ENCODE data around the gene ELL2. TPM values are rescaled to one million over a fixed set of nuclear protein-coding genes. Genes with fewer than 3 reads are reported as not detected.

ELL2 gene
- total and polyA plus RNA-seq, 7 donors: 6.7 to 35.3 (median 26.6) TPM

GRCh38 chr5:95868136-95868535 is 93.5 kb downstream of the ELL2 start:
- intact Hi-C loops (cut with DNase I): no loop called here
- H3K4me3 ChIP-seq: no peak overlapping the region
- H3K9me3 ChIP-seq: no peaks in the 10 kb centered on the region
- no peak for TF ChIP-seq EP300 (IDR thresholded peaks at IDR 0.05)
- no peak for TF ChIP-seq POLR2A (IDR thresholded peaks at IDR 0.05)
- TF ChIP-seq POLR2AphosphoS5 (IDR thresholded peaks at IDR 0.05): no peak
- no peak for TF ChIP-seq CTCF (IDR thresholded peaks at IDR 0.05)
- WGBS, 2 donors: 98 to 99% methylated on average over 4 of the region's 4 CpGs
- DNase-seq: no peak
- H3K4me1 ChIP-seq: no peaks in the 10 kb centered on the region
- H3K27ac ChIP-seq: no peak overlapping the region
- H3K27me3 ChIP-seq: no peaks in the 10 kb centered on the region
- no peaks in the 10 kb centered on the region for H3K36me3 ChIP-seq

- H3K36me3 ChIP-seq: no peaks in the 10 kb centered on the region
- intact Hi-C loops (cut with DNase I): no loop called here
- peaks cover 0 to 10% (median 0%) of the 10 kb centered on the region in 4 donors for H3K4me1 ChIP-seq
- 55 to 89% methylated on average over 1 of the region's 1 CpG for WGBS, 2 donors
- peak overlapping the region in 1 of 4 donors; percentile 1 for H3K27ac ChIP-seq
- no peak for DNase-seq
- TF ChIP-seq POLR2AphosphoS5 (IDR thresholded peaks at IDR 0.05) (no peak), CTCF (IDR thresholded peaks at IDR 0.05) (no peak), POLR2A (IDR thresholded peaks at IDR 0.05) (no peak), EP300 (IDR thresholded peaks at IDR 0.05) (no peak)
- no peak overlapping the region for H3K4me3 ChIP-seq
- H3K27me3 ChIP-seq: no peaks in the 10 kb centered on the region
- H3K9me3 ChIP-seq: no peaks in the 10 kb centered on the region
Measured at GRCh38 chr5:95866435-95867040, 95.1 kb downstream of the ELL2 start.

GRCh38 chr5:95864944-95865504 is 96.6 kb downstream of the ELL2 start:
- intact Hi-C loops (cut with DNase I): no loop called here
- H3K9me3 ChIP-seq: no peaks in the 10 kb centered on the region
- H3K36me3 ChIP-seq: no peaks in the 10 kb centered on the region
- no peak overlapping the region for H3K4me3 ChIP-seq
- 16 to 72% methylated on average over 6 of the region's 6 CpGs for WGBS, 2 donors
- DNase-seq: no peak
- H3K27me3 ChIP-seq: no peaks in the 10 kb centered on the region
- TF ChIP-seq EP300 (IDR thresholded peaks at IDR 0.05): no peak
- no peak for TF ChIP-seq CTCF (IDR thresholded peaks at IDR 0.05)
- peaks cover 0 to 15% (median 0%) of the 10 kb centered on the region in 4 donors for H3K4me1 ChIP-seq
- no peak overlapping the region for H3K27ac ChIP-seq

GRCh38 chr5:95864456-95864855 is 97.2 kb downstream of the ELL2 start:
- no peak for TF ChIP-seq POLR2A (IDR thresholded peaks at IDR 0.05)
- TF ChIP-seq POLR2AphosphoS5 (IDR thresholded peaks at IDR 0.05): no peak
- no peak for TF ChIP-seq EP300 (IDR thresholded peaks at IDR 0.05)
- TF ChIP-seq CTCF (IDR thresholded peaks at IDR 0.05): no peak
- H3K4me3 ChIP-seq: no peak overlapping the region
- WGBS, 2 donors: 46 to 78% methylated on average over 1 of the region's 1 CpG

GRCh38 chr5:95863383-95863757 is 98.3 kb downstream of the ELL2 start:
- peak; percentile 74 for DNase-seq
- TF ChIP-seq POLR2AphosphoS5 (IDR thresholded peaks at IDR 0.05) (peak in 3 of 4 donors; percentile 21 to 74 (median 49)), EP300 (IDR thresholded peaks at IDR 0.05) (no peak), CTCF (IDR thresholded peaks at IDR 0.05) (no peak), POLR2A (IDR thresholded peaks at IDR 0.05) (no peak)
- intact Hi-C loops (cut with DNase I): no loop called here
- 73 to 88% methylated on average over 4 of the region's 4 CpGs for WGBS, 2 donors
- Histone ChIP-seq H3K27me3 (no peaks in the 10 kb centered on the region), H3K9me3 (no peaks in the 10 kb centered on the region), H3K4me3 (no peak overlapping the region), H3K4me1 (peaks cover 0 to 21% (median 11%) of the 10 kb centered on the region in 4 donors), H3K36me3 (no peaks in the 10 kb centered on the region), H3K27ac (peak overlapping the region; percentile 34 to 58 (median 45))

More at GRCh38 chr5:95864456-95864855, 97.2 kb downstream of the ELL2 start:
- H3K4me1 ChIP-seq: peaks cover 0 to 15% (median under 1%) of the 10 kb centered on the region in 4 donors
- H3K36me3 ChIP-seq: no peaks in the 10 kb centered on the region
- H3K9me3 ChIP-seq: no peaks in the 10 kb centered on the region
- H3K27me3 ChIP-seq: no peaks in the 10 kb centered on the region
- no peak for DNase-seq
- no peak overlapping the region for H3K27ac ChIP-seq
- intact Hi-C loops (cut with DNase I): no loop called here

All from sigmoid colon (tissue), 7 donors.